Stimulated activated CD4-positive, alpha-beta T cell treated with anti-CD3 and anti-CD28 coated beads, Interleukin-4, amount 100 ng/mL, for 4 hours (primary cell): Measurements from ENCODE around the gene JPH2.

Source experiments
- DNase-seq, 2 experiments: peaks; one replicate each; pipeline ENCODE4 v3.0.0-alpha.2; 2020

Gene JPH2

DNA sequence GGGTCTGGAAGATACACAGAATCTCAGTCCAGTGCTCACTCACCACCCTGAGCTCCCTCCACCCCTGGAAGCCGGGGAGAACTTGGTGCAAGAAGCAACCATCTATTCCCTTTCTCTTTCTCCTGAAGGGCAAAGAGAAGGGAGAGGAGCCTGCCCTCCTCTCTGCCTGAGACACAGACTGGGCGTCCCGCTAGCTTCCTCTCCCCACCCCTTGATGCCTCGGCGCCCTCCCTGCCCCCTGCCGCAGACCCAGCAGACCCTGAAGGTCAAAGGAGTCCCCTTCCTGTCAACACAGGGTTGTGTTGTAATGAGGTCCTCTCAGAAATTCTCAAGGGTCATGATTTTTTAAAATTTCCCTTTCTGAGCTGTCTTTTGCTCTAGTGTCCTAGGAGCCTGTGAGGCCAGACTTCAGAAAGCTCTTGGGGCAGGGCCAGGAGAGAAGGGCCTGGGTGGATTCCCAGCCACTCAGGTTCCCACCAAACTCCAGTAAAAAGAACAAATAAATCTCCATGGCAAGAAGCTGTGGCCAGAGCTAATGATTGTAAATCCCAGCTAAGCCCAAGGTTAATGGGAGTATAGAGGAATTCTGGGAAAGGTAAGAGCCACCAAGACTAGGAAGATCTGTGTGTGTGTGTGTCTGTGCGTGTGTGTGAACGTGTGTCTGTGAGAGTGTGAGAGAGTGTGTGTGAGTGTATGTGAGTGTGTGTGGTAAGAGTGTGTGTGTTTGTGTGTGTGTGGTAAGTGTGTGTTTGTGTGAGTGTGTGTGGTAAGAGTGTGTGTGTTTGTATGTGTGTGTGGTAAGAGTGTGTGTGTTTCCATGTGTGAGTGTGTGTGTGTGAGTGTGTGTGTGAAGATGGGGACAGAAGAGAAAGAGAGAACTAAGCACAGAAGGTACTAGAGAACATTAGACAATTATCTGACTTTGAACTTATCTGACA lies 1.1 kb upstream of the JPH2 start:
- no peak for DNase-seq

GRCh38 chr20:44186674-44187053 lies 324 bp downstream of the JPH2 start:
- no peak for DNase-seq

GRCh38 chr20:44186201-44186600 lies 787 bp downstream of the JPH2 start:
- no peak for DNase-seq

DNA sequence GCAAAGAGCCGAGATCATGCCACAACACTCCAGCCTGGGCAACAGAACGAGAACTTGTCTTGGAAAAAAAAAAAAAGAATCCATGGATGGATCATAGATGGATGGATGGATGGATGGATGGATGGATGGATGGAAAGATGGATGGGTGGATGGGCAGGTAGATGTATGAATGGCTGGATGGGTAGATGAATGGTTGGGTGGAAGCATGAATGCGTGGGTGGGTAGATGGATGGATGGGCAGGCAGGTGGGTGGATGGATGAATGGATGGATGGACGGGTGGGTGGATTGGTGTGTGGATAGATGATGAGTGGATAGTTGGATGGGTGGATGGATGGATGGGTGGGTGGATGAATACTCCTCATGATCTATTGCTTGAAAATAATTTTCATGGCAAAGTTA lies 1.4 kb downstream of the JPH2 start:
- no peak for DNase-seq

DNA sequence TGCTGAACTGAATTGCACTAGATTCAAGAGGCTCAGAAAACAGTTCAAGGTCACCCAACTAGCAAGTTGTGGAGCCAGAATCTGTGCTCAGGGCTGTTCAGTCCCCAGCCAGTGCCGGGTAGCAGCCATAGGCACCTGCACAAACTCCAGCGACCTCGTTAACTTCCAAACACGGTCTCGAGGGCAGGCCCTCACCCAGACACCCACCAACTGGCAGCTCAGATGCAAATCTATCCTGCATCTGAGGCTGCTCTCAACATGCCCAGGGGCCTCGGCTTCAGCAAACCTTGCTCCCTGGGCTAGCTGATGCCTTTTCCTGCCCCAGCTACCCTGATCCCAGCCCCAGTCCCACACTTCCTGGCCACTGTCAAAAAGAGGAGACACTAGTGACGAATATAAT lies 3.7 kb downstream of the JPH2 start:
- no peak for DNase-seq

DNA sequence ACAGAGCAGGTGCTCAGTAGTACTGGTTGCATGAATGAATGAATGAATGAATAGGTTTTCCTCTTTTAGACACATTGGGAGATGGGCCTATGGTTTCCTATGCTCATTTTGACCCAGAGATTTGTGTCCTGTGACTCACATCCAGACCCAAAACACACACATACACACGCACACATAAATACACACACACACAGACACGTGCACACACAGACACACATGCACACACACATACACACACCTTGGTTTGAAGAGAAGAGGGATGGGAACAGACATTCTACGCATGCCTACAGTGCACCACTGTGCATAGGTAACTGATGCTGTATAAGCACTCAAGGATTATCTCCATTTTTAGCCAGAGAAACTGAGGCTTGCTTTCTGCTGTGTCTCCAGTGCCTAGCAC lies 4.1 kb downstream of the JPH2 start:
- DNase-seq: no peak

- no peak for DNase-seq
These were observed 4.7 kb downstream of the JPH2 start for GRCh38 chr20:44182135-44182765.

DNA sequence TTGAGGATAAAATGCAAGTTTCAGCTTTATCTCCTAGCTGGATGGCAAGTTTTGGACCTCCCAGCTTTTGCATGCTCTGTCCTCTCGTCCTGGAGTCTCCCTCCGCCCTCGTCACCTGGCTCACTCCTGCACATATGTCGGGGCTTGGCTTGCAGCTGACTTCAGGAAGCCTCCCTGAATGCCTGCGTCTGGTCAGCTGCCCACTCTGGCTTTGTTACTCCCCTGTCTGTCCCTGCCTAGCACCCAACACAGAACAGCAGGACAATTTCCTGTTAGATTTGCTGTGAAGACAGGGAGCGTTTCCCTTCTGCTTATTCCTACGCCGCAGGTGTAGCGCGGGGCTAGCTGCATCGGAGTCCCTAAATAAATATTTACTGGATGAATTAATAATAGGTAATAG lies 5.4 kb downstream of the JPH2 start:
- DNase-seq: no peak

DNA sequence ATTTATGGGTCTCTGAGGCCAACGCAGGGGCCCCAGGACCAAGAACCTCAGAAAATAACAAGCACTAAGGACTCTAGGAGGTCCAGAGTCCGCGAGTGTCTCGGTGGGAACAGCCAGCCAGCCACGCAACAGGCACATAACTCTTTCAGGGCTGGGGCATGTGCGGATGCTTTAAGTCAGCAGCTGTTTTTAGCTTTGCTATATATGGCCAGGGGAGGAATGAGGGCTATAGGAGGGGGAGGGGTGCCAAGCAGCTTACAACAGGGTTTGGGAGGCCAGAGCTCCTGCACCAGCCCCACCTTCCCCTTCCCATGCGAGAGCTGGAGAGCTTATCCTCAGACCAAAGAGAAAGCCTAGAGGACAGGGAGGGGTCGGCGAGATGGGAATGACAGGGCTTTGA lies 6.2 kb downstream of the JPH2 start:
- no peak for DNase-seq

- no peak for DNase-seq
These were observed 10.0 kb downstream of the JPH2 start for GRCh38 chr20:44176833-44177534.

GRCh38 chr20:44174996-44175765 lies 11.8 kb downstream of the JPH2 start:
- no peak for DNase-seq

GRCh38 chr20:44173846-44174245 lies 13.1 kb downstream of the JPH2 start:
- DNase-seq: no peak

- no peak for DNase-seq
These were observed 13.9 kb downstream of the JPH2 start for GRCh38 chr20:44173116-44173515.

GRCh38 chr20:44172572-44172950 lies 14.4 kb downstream of the JPH2 start:
- no peak for DNase-seq

DNA sequence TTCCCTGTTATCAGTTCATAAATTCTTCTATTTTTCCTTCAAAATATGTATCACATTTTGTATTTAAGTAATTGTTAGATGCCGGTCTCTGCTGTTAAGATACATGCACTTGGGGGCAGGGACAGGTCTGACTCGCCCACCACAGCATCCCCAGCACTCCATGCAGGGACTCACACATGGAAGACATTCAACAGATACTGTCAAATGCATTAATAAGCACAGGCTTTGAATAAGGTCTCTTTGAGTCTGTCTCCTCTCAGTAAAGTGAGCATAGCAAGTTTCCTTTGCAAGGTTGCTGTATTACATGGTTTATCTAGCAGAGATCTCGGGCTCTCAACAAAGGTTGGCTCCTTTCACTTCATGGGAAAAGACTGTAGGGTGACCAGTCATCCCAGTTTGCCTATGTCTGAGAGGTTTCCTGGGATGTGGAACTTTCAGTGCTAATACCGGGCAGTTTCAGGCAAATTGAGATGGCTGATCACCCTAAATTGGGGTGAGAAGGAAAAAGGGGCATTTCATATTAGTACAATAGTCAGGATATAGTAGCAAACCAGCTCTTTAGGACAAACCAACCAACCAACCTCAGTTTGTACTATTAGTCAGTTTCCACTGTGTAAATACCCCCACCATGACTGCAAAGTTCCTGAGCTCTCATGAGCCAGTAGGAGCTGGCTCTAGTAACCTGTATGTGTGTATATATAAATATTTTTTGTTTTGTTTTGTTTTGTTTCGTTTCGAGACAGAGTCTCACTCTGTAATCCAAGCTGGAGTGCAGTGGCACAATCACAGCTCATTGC lies 15.0 kb downstream of the JPH2 start:
- no peak for DNase-seq

DNA sequence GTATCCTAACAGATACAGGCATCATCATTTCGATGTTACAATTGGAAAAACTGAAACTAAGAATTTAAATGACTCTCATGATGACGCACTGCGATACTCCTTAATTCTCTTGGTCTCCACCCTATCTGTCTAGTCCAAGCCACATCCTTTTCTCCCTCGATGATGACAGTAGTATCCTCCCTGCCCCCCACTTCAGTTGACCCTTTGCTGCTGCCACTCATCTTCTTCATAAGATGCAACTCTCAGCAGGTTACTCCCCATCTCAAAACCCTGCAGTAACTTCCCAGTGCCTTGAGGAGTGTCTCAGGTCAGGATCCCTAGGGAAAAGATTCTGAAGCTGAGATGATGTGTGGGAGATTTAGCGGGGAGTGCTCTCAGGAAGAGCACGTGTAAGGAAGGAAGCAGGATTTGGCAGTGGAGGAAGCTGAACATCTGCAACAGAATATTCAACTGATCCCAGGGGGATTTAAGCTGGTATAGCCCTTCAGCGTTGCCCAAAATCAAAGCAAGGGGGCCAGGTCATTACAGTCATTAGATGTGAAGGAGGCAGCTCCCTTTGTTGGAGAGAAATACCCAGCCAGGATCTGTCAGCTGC lies 16.1 kb downstream of the JPH2 start:
- DNase-seq: no peak

DNA sequence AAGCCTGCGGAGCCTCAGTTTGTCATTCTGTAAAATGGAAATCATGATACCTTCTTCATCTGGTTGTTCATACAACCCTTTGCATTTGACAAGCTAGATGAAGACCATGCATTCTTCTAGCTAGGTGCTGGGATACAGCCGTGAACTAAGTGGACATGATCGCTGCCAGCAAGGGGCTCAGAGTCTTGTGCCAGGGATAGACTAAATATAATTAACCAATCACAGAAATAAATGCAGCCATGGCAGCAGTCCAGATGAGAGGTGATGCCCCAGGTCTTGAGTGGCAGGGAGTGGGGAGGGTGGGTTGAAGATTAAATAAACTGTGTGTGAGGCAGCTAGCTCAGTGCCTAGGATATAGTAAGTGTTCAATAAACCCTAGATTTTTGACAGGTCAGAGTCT lies 19.3 kb downstream of the JPH2 start:
- no peak for DNase-seq

GRCh38 chr20:44166477-44166876 lies 20.5 kb downstream of the JPH2 start:
- DNase-seq: no peak

DNA sequence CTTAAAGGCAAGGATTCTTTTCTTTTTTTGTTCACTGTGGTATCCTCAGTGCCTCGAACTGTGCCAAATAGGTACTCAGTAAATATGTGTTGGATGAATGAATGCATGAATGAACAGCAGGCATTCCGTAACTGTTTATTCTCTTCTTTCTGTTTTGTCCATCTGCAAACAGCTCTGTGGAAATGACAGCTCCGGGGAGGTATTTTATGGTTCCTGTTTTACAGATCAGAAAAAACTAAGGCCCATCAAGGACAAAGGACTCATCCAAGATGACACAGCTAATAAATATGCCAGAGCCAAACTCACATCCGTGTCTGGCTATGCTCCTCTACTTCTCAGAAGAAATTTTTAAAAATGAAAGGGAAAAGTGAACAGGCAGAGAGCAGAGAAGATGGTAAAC lies 21.0 kb downstream of the JPH2 start:
- DNase-seq: no peak

DNA sequence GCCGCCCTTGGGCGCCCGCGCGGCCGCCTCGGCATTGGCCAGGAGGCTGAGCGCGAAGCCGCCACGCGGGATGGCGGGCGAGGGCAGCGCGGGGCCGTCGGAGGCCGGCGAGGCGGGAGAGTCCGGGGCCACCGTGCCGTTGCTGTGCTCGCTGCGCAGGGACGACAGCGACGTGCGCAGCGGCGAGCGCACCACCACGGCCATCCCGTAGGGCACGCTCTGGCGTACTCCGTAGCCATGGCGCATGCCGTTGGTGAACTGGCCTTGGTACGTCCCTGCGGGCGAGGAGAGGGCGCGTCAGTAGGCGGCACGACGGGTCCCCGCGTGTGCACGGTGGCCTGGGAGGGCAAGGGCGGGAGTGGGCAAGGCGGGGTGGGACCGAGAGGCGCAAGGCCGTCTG lies 26.9 kb downstream of the JPH2 start:
- DNase-seq: no peak

DNA sequence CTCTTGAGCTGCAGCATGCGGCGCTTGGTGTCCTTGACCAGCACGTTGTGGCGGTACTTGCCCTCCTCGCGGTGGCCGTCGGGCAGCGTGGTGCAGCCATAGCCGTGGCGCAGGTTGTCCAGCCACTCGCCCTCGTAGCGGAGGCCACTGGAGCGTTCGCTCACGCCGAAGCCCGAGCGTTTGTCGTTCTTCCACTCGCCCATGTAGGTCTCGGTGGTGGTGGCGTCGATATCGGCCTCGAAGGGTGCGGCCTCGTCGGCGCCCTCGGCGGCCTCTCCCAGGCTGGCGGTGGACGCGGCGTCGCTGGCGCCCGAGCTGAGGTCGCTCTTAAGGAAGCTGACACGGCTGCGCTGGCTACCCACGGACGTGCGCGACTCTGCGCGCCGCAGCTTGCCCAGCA lies 27.3 kb downstream of the JPH2 start:
- no peak for DNase-seq

DNA sequence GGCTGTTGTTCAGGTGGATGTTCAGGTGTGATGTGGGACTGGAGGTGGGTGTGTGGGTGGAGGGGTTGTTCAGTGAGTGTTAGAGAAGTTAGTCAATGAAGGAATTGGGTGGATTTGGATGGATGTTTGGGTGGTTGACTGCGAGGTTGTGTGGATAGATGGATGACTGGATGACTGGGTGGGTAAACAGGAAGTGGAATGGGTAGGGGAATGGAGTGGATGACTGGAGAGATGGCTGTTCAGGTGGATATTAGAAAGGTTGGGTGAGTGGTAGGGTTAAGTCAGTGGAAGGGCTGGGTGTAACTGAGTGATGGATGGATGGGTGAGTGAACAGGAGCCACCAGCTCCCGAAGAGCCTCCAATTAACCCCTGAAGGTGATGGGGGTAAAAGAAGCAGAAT lies 27.9 kb downstream of the JPH2 start:
- DNase-seq: no peak
